AG20443 (cell line): ENCODE measurements around the gene WFDC1.
A peak's percentile ranks its signal among the peaks of the same experiment; 100 is the strongest.

Experiments used
- DNase-seq: peaks from one replicate; pipeline ENCODE4 v3.0.0; 2012; ENCODE audit warnings: low spot score, mixed read lengths

WFDC1 gene

DNA sequence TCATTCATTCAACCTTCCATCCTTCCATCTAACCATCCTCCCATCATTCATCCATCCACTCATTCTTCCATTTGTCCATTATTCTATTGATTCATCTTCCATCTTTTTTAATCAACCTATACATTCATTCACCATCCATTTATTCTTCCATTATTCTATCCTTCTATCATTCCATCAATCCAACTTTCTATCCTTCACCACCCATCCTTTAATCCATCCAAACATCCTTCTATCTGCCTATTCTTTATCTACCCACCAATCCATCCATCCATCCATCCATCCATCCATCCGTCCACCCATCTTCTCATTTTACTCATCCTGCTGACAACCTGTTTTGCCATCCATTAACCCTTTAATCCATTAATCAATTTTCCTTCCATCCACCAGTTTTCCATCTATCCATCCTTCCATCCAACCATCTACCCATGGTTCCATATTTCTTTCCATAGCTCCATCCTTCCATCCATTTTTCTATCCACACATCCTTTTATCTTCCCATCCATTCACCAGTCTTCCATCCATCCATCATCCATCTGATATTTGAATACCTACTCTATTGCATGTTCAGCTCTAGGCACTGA, 21.8 kb upstream of the WFDC1 start:
- no peak for DNase-seq

DNA sequence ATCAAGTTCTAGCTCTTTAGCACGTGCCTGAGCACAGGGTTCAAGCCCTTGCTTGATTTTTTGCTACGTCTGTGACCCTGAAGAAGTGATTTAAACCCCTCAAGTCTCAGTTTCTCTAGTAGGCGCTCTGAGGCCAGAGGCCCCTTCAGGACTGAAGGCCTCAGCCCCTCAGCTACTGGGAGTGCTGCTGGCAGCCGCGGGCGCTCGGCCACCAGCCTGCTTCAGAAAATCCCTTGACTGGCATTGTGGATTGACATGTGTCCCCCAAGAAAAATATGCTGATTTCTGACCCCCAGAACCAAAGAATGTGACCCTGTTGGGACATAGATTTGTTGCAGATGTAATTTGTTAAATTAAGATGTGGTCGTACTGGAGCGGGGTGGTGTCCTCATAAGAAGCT, 20.2 kb upstream of the WFDC1 start:
- DNase-seq = no peak

- no peak for DNase-seq
Observed at GRCh38 chr16:84275585-84276151, 19.0 kb upstream of the WFDC1 start.

DNA sequence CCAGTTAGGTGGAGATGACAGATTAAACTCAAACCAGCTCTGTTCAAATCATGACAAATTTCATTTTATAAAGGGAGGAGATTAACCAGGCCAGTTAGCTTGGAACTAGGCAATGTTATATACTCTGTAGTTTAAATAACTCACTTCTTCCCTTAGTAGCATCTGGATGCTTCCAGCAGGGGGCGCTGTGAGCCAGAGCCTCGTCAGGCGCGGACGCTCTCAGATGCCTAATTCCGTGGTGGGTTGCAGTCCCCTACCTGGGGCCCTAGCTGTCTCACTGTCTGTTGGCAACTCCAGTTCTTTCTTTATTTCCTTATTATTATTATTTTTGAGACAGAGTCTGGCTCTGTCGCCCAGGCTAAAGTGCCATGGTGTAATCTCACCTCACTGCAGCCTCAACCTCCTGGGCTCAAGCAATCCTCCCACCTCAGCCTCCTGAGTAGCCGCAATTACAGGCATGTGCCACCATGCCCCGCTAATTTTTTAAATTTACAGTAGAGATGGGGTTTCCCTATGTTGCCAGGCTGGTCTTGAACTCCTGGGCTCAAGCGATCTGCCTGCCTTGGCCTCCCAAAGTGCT, 17.3 kb upstream of the WFDC1 start:
- peak; percentile 68 for DNase-seq

GRCh38 chr16:84278333-84278732, 16.3 kb upstream of the WFDC1 start:
- no peak for DNase-seq

DNA sequence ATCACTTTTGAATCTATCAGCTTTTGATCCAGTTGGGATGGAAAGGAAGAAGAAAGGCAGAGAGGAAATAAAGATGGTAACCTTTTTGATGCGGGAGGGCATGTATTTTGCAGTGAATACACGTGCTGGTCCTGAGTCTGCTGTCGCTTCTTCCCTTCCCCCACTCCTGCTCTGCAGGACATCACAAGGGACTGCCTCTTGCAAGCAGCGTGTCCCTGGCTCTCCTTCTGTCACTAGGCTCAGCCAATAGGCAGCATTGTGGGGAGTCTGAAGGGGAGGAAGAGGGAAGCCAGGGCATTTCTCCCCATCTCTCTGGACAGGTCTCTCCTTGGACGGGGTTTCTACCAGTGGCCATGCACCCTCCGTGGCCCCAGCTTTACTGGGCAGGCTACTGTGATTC, 15.7 kb upstream of the WFDC1 start:
- DNase-seq = no peak

- DNase-seq = no peak
Observed at GRCh38 chr16:84279881-84280280, 14.8 kb upstream of the WFDC1 start.

DNA sequence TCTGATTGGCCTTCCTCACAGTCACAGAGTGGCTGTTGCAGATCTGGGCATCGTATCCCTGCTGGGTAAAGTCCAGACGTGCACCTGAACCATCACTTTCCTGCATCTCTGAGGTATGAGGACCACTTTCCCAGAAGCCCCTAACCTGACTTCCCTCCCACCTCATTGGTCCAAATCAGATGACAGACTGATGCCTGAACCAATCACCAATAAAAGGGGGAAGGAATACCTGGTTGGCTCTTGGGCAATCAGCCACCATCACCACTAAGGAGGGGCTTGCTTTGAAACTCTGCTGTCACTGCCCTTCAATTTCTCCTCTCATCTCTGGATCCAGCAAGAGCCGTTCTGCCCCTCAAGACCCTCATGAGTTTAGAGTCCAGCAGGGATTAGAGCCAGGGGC, 13.6 kb upstream of the WFDC1 start:
- no peak for DNase-seq

GRCh38 chr16:84282533-84282932, 12.1 kb upstream of the WFDC1 start:
- DNase-seq = no peak

DNA sequence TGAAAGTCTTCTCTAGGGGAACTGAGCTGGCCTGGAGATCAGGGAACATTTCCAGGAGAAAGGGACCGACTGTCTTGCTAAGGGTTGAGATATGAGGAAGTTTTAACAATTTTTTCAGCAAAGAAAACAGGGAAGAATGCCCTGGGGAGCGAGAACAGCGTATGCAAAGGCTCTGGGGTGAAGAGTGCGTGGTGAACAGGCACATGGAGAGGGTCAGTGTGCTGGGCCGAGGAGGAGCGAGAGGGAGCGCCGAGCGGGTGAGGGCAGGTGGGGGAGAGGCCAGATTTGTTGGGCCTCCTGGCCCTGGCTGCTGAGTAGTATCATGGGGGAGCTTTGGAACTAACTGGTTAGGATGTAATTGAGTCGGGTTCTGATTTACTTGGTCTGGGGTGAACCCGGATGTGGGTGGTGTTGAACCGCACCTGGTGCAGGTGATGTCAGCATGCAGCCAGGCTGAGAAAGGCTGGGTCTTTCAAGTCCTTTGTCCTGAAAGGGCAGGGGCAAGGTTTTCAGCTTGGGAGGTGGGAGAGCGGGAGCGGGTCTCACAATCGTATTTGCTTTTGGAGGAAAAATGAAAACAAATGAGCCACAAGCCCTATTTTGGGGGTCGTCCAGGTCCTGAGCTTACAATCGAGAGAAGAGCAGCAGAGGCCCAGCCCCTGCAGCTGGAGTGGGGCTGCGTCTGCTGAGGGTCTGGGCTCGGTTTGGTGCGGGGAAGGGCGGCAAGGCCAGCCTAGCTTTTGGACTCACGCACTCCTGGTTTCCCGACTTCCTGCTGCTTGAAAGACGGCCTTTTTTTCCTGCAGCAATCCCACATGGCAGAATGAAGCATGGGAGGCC, 11.1 kb upstream of the WFDC1 start:
- no peak for DNase-seq

DNA sequence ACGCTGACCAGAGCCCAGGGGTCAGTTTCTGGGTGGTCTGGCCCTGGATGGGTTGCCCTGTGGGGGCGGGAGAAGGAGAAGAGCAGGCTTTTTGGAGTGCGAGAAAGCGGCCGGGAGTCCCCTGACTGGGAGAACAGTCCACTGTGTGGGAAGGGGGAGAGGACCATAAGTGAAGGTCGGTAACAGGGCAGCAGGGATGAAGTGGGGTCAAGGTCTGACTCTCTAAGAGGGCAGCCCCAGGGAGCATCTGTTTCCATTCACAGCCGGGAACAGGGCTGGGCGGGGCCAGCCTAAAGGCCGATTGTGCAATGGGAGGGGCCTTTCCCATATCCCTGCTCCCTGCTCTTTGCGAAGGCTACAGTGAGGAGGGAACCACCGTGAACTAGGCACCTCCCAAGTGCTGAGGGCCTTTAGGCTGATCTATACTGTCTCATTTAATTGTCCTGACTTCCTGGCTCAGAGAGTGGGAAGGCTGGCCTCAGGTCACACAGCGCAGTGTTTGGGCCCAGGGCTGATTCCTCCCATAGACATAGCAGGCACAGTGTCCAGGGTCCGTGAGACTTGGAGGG, 10.4 kb upstream of the WFDC1 start:
- peak; percentile 92 for DNase-seq

GRCh38 chr16:84286578-84287240, 8.0 kb upstream of the WFDC1 start:
- DNase-seq = peak; percentile 52

- DNase-seq = no peak
Observed at GRCh38 chr16:84288902-84289301, 5.8 kb upstream of the WFDC1 start.

DNA sequence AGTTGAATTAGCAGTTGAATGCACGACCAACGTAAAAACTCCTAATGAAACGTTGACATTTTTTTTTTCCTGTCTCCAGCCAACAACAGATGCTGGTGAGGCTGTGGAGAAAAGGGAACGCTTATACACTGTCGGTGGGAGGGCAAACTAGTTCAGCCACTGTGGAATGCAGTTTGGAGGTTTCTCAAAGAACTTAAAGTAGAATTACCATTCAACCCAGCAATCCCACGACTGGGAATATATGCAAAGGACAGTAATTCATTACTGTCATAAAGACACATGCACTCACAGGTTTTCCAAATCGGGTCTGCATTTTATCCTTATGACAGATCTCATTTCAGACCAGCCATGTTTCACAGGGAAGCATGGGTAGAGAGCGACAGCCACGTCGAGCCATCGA, 3.5 kb upstream of the WFDC1 start:
- no peak for DNase-seq

DNA sequence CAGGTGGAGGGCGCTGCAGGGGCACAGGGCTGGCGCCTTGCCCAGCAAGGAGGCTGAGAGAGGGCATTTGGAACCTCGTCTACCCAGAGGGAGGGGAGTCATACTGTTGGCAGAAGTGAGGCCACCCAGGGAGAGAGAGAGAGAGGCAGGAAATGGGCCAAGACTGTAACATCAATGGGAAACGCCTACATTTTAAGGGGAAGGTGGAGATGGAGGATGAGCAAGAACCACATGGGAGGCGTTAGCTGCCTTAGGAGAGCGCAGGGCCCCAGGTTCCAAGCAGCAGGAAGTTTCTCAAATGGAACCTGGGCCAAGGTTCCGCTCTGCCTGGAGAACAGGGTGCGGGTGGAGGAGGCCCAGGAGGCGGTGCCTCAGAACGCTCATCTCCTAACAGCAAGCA, 2.7 kb upstream of the WFDC1 start:
- no peak for DNase-seq

GRCh38 chr16:84293406-84293805, 1.3 kb upstream of the WFDC1 start:
- DNase-seq = no peak

- DNase-seq = no peak
Observed at GRCh38 chr16:84294117-84294516, 561 bp upstream of the WFDC1 start.

DNA sequence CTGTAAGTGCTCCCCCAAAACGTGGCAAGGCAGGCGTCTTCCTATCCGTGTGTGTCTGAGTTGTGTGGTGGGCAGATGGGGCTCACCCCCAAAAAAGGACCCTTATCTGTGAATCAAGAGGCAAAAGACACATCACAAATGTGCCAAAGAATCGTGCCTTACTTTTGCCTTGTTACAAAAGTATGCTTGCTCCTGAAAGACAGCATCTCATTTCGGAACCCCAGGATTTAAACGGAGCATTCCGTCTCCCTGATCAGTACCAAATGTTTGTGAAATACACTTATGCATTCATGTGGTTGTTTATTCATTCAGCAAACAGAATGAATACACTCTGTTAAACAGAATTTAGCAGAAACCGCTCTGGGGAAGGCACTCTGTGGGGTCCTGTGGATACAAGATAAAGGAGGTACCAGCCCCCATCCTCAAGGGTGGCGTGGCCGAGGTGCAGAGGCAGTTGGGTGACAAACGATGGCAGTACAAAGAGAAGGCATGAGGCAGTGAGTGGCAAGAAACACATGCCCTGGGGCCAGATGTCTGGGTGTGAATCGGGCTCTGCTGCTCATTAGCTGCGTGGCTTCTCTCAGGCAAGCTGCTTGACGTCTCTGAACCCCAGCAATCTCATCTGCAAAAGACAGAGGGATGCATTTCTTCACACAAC, 654 bp downstream of the WFDC1 start:
- no peak for DNase-seq

- DNase-seq = no peak
Observed at GRCh38 chr16:84298376-84298899, 3.8 kb downstream of the WFDC1 start.

- DNase-seq = no peak
Observed at GRCh38 chr16:84299734-84300440, 5.2 kb downstream of the WFDC1 start.
